Progenitor cell of endocrine pancreas (in vitro differentiated cells): Measurements from ENCODE around the gene SRP9. TPM values are rescaled to one million over a fixed set of nuclear protein-coding genes. Genes with fewer than 3 reads are reported as not detected.

Experiments
- DNase-seq: peaks from one replicate; pipeline ENCODE4 v3.0.0; 2021; ENCODE audit warnings: low spot score; ENCODE audit not compliant: unreplicated experiment
- H3K27ac Mint-ChIP-seq: 2 replicates; pipeline ENCODE4 v1.8.0; 2021; ENCODE audit warnings: mild to moderate bottlenecking, moderate library complexity, mixed read lengths
- H3K27me3 Mint-ChIP-seq: 2 replicates; pipeline ENCODE4 v1.8.0; 2021; ENCODE audit warnings: mixed read lengths
- H3K36me3 Mint-ChIP-seq: 2 replicates; pipeline ENCODE4 v1.8.0; 2022; ENCODE audit warnings: mixed read lengths; ENCODE audit not compliant: insufficient read depth
- H3K4me1 Mint-ChIP-seq: 2 replicates; pipeline ENCODE4 v1.8.0; 2021; ENCODE audit warnings: low read depth, mixed read lengths
- H3K4me3 Mint-ChIP-seq: 2 replicates; pipeline ENCODE4 v1.8.0; 2021; ENCODE audit warnings: low read depth, mild to moderate bottlenecking, moderate library complexity, mixed read lengths
- H3K9me3 Mint-ChIP-seq: 2 replicates; pipeline ENCODE4 v1.8.0; 2021; ENCODE audit warnings: low read depth, mixed read lengths
- total RNA-seq: library from RNA; stranded (reverse); gene quantifications from 2 replicates; pipeline ENCODE4 v1.2.1, GENCODE V29; 2021
- TF ChIP-seq, protein P1 (sequence below): fragments of 200-600 bp; sonication (generic); IDR thresholded peaks from one replicate; pipeline ENCODE4 v1.5.0; 2021; ENCODE audit warnings: antibody characterized with exemption, mild to moderate bottlenecking; ENCODE audit not compliant: unreplicated experiment

Gene SRP9
- total RNA-seq, 1 donor from 2014 or later = 423 TPM

DNA sequence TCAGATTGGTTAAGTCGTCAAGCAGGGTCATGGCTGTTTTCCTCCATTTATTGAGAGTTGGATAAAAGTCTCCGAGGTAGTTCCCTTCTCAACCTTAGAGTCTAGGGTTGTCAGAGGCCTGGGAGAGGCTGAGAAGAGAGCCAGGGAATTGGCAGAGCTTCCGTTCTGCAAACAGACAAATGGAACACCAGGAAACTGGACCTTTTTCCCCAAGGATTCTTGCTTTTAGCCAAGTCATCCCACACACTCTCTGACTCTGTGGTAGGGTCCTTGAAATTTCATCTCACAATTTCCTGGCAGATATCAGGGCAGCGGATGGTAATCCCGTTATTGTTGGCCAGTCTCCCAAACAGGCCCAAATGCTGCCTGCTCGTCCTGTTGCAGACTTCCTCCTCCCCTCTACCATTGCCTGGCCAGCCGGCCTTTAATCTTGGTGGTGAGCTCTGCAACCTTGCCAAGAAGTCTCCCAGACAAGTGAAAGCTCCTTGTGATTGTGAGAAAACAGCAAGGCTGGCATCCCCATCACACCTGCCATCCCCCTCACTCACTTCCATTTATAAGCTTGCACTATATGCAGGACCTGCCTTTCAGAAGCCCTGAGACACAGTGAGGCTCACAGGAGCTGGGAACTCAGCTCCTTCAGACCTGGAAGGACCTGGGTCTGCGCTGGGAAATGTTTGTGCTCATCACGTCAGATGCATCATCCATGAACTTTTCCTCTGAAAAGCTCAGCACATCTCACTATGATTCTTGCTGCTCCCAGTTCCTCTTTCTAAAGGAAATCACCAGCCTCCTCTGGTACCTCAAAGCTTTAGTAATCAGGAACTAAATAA is 13.7 kb upstream of the SRP9 start:
- no peaks in the 10 kb centered on the region for H3K27me3 Mint-ChIP-seq
- no peak for DNase-seq
- no peaks in the 10 kb centered on the region for H3K36me3 Mint-ChIP-seq
- H3K4me3 Mint-ChIP-seq = no peak overlapping the region
- no peak overlapping the region for H3K27ac Mint-ChIP-seq
- no peaks in the 10 kb centered on the region for H3K9me3 Mint-ChIP-seq
- peaks cover 20% of the 10 kb centered on the region for H3K4me1 Mint-ChIP-seq
- TF ChIP-seq, protein P1, sequence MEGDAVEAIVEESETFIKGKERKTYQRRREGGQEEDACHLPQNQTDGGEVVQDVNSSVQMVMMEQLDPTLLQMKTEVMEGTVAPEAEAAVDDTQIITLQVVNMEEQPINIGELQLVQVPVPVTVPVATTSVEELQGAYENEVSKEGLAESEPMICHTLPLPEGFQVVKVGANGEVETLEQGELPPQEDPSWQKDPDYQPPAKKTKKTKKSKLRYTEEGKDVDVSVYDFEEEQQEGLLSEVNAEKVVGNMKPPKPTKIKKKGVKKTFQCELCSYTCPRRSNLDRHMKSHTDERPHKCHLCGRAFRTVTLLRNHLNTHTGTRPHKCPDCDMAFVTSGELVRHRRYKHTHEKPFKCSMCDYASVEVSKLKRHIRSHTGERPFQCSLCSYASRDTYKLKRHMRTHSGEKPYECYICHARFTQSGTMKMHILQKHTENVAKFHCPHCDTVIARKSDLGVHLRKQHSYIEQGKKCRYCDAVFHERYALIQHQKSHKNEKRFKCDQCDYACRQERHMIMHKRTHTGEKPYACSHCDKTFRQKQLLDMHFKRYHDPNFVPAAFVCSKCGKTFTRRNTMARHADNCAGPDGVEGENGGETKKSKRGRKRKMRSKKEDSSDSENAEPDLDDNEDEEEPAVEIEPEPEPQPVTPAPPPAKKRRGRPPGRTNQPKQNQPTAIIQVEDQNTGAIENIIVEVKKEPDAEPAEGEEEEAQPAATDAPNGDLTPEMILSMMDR = no peak

DNA sequence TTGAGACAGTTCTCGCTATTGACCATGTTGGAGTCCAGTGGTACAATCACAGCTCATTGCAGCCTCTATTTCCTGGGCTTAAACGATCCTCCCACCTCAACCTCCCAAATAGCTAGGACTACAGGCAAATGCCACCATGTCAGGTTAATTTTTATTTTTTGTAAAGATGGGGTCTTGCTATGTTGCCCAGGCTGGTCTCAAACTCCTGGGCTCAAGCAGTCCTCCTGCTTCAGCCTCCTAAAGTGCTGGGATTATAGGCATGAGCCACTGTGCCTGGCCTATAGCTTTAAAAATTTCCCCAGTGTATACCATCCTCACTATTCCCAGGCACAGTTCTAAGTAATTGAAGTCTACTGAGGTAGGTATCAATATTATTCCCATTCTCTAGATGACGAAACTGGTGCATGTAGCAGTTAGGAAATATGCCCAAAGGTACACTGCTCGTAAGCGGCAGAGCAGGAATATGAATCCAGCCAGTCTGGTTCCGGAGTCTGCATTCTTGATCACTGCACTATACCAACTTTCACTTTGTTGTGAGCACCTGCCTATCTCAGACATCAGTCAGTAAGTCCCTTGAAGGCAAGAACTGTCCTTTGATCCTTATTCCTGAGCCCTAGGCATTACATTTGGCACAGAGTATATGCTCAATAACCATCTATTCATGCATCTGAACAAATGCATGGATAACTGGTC is 11.5 kb upstream of the SRP9 start:
- TF ChIP-seq, protein P1 = no peak
- Mint-ChIP-seq H3K36me3 (no peaks in the 10 kb centered on the region), H3K27me3 (no peaks in the 10 kb centered on the region), H3K4me1 (peaks cover 29% of the 10 kb centered on the region), H3K9me3 (no peaks in the 10 kb centered on the region), H3K27ac (no peak overlapping the region), H3K4me3 (no peak overlapping the region)
- no peak for DNase-seq

DNA sequence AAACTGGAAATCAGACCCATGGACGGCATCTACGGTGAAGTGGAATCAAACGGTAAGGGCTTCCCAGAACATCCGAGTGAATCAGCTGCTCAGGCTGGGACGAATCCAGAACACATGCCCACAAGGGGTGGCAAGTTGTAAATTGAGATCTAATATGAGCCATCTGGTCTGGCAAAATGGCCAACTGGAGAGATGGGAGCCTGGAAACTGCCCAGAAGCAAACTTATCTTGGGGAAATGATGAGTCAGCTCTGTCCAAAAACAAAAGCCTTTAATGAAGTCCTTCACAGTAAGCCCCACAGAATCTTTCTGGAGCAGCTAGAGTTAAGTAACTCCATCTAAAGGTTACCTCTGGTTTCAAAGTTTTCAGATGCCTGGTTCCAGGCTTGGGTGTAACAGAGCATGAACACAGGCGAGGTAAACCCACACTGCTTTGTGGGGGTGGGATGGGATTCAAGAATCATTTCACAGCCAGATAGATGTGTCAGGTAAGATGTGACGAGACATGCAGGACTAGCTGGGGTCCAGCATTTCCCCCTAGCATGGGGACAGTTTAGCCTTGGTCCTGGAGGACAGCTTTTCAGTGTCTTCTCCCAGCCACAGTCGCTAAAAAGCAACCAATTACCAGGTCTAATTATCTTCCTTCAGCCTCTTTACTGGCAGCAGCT is 10.5 kb upstream of the SRP9 start:
- no peaks in the 10 kb centered on the region for H3K36me3 Mint-ChIP-seq
- H3K4me3 Mint-ChIP-seq = no peak overlapping the region
- no peaks in the 10 kb centered on the region for H3K9me3 Mint-ChIP-seq
- H3K27me3 Mint-ChIP-seq = no peaks in the 10 kb centered on the region
- peak overlapping the region; percentile 24 for H3K27ac Mint-ChIP-seq
- peaks cover 31% of the 10 kb centered on the region for H3K4me1 Mint-ChIP-seq
- TF ChIP-seq, protein P1 = no peak
- no peak for DNase-seq

DNA sequence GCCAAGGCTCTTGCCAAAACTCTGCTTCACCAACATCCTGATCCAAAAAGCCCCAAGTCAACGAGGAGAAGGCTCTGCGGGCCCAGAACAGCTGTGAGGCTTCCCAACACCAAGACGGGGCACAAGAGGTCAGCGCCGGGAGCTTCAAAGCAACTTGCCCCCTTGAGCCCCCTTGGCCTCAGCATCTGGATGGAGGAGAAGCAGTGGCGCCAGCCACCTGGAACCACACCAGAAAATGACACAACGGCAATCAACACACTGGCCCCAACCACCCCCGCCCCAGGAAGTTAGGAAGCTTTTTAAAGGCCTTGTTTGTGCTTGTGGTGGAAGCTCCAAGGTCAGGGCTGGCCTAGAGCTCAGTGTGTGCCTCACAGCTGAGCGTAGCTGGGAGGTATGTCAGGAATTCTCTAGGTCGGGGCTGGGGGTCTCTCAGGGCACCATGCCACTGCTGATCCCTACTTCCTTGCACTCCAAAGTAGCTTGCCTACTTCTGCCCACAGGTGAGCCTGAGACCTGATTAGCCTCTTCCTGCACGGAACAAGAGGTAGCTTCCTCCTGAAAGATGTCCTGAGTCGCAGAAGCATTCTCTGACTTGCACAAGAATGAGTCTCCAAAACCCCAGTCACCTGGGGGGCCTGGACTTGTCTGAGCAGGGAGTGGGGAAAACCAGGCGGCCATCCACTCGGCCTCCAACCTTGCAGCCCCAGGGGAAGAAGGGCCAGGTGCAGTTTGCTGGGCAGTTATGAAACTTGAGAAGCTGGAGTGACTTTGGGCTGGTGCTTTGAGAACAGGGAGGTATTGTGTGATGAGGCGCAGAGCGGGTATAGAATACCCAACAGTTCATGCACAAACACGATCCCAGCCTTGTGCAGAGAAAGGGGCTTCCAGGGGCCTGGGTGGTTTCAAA is 9.7 kb upstream of the SRP9 start:
- DNase-seq = no peak
- no peaks in the 10 kb centered on the region for H3K36me3 Mint-ChIP-seq
- TF ChIP-seq, protein P1 = no peak
- H3K9me3 Mint-ChIP-seq = no peaks in the 10 kb centered on the region
- H3K4me3 Mint-ChIP-seq = no peak overlapping the region
- peaks cover 31% of the 10 kb centered on the region for H3K4me1 Mint-ChIP-seq
- no peaks in the 10 kb centered on the region for H3K27me3 Mint-ChIP-seq
- H3K27ac Mint-ChIP-seq = peak overlapping the region; percentile 79
